Activated naive CD4-positive, alpha-beta T cell treated with anti-CD3 and anti-CD28 coated beads, Interleukin-2, amount 50 U/mL, for 16 hours (primary cell): ENCODE results near the gene SLC39A3.
"Not testable (repeated sequence)": the region's sequence is repeated elsewhere in the genome, so short reads cannot be mapped to it uniquely, and the experiment has no call there.

Experiments
- DNase-seq: peaks from one replicate; pipeline ENCODE4 v3.0.0-alpha.2; 2020

SLC39A3 gene

DNA sequence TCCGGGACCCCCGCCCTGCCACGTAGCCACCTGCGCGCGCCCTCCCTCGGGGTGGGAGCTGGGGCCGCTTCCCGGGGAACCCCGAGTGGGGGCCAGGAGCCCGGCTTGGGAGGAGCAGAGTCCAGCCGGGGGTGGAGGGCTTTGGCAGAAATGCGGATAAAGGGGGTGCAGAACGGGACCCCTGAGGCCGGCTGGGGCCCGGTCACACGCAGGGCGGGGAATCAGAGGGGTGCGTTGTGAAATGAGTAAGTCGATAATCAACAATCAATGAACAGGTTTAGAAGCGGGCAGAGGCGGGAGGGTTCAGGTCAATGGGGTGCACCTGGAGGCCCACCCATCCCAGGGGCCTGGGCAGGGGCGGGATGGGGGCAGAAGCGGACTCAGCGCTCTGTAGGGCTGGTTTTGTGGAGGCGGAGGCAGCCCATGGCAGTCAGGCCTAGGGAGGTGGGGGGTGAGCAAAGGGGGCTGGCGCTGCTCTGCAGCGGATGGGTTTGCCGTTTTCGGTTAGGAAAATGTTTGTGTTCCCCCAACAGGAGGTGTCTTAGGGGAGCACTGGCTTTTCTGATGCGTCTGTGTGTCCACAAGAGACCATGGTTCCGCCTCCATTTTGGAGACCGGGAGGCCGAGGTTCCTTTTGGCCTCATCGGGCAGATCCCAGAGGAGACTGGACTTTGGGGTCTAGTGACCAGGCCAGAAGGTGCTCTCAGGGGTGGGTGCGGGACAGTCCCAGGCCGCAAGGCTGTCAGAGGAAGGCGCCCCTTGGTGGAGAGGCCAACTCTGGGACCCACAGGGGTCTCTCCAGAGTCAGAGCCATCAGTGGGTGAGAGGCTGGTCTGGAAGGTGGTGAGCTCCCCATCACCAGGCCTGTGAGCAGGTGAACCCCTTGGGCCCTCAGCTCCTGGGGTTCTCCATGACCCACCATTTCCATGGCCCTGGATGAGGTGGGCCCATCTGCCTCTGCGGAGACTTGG, 18.0 kb downstream of the SLC39A3 start:
- no peak for DNase-seq

DNA sequence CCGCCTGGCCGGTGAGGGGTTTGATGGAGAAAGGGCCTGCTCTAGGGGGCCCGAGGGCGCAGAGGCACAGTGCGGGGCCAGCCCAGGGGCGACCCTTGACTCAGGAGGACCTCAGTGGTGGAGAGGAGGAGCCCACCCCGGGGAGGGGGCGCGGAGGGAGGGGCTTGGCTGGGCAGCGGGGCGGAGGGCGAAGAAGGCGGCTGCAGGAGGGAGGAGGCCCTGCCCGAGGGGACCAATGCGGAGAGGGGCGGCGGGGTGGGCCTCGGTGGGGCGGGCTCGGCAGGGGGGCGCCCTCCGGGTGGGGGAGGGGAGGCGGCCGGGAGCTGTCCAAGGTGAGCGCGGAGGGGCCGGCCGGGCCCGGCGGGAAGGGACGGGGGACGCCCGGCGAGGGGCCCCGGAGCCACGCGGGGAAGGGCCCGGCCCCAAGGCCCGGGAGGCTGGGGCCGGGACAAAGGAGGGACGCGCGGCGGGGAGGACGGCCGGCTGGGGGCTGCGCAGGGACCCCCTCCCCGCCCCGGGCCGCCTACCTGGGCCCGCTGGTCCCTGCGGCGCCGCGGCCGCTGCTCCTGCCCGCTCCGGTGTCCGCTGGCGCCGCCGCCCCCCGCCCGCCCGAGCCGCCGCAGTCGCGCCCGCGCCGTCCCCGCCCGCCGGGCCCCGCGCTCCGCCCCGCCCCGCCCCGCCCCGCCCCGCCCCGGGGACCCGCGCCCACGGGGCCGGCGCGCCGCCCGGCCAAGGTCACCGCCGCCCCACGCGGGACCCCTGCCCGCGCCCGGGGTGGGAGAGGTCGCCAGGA, 18.8 kb downstream of the SLC39A3 start, which contains the start of gene DIRAS1:
Gene DIRAS1, minus strand, starts transcription at position 596 of the 793 bp plus-strand sequence. CDS start 3,566 bp downstream, outside the sequence.
- DNase-seq, result no peak

DNA sequence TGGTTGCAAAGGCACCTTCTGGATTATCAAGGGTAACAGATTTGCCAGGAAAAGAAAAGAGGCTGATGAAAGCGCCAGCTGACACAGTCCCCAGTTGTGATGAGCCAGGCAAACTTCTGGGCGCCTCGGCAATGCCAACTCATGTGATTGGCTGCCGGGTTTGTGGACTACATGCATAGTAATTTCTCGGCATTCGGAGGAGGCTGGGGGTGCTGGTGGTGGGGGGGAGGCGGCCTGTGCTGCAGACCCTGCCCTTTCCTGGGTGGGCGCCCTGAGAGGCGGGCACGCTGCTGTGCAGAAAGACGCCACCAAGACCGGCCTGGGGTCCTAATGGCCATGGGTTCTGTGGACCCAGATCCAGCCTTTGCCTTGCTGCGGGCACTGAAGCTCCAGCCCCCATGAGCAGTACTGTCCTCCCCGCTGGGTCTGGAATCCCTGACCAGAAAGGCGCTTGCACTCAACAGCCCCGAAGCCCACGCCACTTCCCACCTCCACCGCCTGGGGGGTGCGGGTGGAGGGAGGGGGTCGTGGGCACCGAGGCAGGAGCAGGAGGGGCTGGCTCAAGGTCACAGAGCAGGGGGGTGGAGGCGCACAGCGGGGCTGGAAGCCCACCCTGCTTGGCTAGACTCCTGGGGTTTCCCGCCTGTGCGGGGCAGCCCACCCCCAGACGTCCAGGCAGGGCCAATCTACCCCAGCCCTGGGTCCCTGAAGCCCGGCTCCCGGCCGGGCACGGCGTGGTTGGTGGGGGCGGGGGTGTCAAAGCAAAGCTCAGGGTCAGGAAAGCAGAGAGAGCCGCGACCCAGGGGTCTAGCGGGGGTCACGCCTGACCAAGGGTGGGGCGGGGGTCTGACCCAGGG, 19.7 kb downstream of the SLC39A3 start:
- no peak for DNase-seq

DNA sequence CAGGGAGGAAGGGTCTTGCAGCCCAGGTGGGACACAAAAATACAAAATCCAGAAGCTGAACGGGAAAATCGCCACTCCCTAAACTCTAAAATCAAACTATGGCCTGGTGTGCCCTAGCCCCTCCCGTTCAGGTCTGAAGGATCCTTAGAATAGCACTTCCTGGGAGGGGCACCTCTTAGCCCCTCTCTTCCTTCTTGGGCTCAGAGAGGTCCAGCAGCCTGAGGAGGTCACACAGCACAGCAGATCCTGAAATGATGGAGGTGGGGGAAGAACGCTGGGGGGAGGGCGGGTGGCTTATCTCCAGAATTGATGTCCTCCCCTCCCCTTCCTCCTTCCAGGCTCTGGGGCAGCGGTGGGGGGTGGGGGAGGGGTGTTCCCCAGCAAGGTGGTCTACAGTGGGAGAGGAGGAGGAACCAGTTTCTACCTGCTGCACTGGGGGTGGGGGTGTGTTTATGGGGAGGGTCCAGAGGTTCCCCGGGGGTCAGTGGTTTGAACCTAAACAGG, 20.5 kb downstream of the SLC39A3 start:
- no peak for DNase-seq

DNA sequence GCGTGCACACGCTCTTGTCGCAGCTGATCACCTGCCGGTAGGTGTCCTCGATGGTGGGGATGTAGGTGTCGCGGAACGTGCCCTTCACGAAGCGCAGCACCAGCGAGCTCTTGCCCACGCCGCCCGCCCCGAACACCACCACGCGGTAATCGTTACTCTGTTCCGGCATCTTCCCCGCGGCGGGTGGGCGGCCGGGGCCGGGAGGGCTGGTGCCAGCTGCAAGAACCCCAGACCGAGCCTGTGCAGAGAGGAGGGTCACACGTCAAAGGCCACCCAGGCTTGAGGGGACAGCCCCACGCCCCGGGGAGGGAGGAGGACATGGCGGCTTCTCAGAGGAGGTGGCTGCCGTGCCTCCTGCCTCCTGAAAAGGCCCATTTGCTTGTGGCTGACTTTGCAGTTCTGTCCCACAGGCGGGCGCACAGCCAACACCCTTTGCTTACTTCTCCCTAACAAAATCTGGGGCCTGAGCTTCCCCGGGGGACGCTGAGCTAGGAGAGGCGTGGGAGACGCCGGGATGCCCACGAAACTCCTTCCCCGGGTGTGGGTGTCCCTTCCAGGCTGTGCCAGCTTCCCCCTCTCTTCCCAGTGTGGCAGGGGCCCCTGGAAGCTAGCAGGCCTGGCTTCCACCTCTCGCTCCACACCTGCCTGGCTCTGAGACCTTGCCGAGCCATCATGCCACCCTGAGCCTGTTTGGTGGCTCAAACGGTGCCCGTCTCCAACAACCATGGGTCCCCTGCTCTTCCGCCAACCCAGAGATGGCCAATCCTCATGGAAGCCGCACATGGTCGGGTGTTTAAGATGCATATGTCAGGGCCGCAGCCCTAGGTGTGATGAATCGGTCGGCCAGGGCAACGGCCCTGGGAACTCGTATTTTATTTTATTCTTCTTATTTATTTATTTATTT, 21.9 kb downstream of the SLC39A3 start:
- DNase-seq, result no peak

DNA sequence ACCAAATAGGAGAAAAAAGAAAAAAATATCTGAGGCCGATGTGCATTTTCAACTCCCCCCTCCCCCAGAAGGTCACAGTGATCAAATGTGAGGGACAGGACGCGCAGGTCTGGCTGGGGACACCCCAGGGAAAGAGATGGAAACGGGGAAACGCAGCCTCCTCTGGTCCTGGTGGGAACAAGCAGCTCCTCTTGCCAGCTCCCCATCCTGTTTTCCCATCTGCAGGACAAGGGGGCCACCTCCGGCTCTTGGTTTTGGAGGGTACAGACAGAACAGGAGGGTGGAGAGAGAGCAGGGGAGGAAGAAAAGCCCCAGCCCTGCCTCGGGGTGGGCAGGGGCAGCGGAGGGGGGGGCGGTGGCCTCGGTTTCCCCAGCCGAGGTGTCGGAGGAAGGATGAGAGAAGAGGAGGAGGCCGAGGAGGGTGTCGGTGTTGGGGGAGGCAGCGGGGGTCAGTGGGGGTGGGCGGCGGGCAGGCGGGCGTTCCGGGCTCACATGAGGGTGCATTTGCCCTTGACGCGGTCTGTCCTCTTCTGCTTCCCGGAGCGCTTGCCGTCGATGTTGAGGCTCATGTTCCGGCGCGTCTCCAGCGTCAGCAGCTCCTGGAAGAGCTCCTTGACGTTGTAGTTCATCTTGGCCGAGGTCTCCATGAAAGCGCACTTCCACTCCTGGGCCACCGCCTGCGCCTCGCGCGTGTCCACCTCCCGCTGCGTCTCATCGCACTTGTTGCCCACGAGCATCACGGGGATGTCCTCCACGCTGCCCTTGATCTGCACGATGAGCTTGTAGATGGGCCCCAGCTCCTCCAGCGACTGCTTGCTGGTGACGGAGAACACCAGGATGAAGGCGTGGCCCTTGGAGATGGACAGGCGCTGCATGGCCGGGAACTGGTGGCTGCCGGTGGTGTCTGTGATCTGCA, 22.8 kb downstream of the SLC39A3 start:
- DNase-seq, result no peak

DNA sequence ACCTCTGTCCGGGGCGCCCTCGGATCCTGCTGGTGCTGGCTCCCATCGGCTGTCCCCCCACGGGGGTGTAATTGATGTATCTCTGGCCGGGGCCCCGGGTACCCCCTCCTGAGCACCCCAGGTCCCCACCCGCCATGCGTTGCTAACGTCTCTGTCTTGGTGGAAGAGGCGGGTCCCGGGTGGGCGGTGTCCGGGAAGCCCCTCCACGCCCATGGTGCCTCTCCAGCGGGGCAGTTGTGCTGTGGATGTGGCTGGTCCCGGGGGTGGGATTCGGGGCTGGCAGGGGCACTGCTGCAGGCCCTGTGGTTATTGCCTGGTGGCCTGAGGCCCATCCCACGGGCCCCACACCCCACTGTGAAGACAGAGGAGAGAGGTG, 23.6 kb downstream of the SLC39A3 start:
- DNase-seq, result no peak

DNA sequence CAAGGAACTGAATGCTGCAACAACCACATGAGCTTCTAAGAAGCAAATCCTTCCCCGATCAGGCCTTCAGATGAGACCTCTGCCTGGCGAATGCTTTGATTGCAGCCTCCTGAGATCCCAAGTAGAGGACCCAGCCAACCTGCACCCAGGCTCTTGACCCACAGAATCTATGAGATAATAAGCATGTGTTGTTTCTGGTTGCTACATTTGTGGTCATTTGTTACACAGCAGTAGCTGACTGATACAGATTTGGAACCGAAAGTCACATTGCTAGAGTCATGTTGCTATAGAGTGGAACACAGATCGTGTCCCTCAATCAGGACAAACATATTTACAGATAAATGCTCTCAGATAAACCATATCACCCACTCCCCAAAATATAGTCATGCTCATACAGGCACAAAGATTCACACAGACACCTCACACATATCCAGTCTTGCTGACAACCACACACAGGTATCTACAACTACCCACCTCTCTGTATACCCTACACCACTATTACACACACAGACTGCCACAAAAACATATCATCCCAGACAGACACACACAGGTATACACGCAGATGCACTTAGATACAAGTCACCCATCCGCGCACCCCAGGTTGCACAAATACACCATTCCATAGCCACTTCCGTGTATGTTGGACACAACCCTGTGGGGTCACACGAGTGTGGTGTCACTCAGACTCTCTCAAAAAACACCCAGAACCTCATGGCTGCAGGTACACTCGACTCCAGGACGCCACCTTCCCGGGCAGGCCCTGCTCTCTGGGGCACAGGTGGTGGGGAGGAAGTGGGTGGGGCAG, 24.1 kb downstream of the SLC39A3 start:
- DNase-seq, result no peak

DNA sequence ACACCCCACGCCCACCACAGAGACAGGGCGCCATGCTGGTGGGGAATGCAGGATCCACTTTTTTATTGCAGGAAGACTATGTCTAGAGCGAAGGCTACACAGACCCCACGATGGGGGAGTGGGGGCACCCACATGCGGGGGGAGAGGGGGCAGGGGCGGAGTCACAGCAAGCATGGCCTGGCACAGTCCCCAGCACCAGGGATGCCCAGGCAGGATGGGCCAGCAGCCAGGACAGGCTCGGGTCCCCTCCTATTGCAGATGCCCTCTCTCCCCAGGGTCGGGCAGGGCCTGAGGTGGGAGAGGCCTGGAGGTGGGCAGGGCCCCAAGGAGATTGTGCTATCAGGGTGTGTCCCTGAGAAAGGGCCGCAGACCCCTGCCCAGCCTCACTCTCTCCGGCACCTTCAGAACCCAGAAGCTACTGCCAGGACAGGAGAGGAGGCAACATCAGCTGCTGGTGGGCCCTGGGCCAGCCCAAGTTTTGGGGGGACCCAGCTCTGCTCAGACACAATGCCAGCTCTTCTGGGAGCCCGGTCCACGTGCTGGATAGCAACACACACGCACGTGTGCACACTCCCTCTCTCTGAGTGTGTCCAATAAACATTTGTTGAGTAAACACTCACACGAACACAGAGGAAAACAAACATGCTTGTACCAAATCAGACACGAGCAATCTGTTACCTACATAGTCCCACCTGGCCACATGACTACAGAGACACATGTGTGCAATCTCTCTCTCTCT, 25.1 kb downstream of the SLC39A3 start:
- no peak for DNase-seq

DNA sequence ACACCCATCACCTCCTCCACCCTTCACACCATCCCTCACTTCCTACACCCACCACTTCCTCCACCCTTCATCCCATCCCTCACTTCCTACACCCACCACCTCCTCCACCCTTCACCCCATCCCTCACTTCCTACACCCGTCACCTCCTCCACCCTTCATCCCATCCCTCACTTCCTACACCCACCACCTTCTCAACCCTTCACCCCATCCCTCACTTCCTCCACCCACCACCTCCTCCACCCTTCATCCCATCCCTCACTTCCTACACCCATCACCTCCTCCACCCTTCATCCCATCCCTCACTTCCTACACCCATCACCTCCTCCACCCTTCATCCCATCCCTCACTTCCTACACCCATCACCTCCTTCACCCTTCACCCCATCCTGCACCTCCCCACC, 25.7 kb downstream of the SLC39A3 start:
- DNase-seq, result not testable (repeated sequence)

DNA sequence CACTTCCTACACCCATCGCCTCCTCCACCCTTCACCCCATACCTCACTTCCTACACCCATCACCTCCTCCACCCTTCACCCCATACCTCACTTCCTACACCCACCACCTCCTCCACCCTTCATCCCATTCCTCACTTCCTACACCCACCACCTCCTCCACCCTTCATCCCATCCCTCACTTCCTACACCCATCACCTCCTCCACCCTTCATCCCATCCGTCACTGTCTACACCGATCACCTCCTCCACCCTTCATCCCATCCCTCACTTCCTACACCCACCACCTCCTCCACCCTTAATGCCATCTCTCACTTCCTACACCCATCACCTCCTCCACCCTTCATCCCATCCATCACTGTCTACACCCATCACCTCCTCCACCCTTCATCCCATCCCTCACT, 26.6 kb downstream of the SLC39A3 start:
- DNase-seq, result not testable (repeated sequence)

DNA sequence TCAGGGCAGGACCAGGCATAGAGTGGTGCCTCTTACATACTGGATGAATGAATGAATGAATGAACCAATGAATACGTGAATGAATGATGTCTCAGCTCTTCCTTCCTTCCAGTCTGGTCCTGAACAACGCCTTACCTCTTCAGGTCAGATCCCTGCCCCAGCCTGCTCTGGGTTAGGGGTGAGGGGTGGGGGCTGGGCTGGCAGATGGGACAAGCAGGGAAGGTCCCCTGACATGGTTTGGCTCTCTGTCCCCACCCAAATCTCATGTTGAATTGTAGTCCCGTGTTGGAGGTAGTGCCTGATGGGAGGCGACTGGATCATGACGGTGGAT, 28.0 kb downstream of the SLC39A3 start:
- DNase-seq, result no peak

DNA sequence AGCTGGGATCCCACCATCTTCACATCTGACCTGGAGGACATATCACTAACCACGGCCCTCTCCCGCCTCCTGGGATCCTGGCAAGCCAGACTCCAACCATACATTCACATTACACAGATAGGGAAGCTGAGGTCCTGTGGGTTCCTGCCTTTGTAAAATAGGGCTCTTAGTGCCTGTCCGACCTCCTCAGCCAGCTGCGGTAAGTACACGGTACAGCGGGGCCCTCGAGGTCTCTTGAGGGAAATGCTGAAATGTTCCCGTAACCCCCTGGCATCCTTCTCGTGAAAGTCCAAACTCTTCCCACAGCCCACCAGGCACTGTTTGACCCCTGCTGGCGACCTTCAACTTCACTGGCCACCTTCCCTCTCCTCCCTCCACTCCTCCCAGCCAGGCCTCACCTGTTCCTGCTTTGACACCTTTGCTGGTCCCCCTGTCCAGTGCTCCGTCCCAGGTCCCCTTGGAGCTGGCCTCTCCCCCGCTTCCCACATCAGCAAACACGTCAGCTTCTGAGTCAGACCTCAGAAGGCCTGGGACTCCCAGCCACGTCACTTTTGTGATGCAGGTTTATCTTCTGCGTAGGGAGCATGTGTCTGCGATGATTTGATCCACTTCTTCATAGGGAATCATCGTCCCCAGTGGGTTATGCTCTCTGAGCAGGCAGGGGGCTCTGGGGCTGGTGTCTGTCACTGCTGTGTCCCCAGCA, 28.5 kb downstream of the SLC39A3 start:
- no peak for DNase-seq

DNA sequence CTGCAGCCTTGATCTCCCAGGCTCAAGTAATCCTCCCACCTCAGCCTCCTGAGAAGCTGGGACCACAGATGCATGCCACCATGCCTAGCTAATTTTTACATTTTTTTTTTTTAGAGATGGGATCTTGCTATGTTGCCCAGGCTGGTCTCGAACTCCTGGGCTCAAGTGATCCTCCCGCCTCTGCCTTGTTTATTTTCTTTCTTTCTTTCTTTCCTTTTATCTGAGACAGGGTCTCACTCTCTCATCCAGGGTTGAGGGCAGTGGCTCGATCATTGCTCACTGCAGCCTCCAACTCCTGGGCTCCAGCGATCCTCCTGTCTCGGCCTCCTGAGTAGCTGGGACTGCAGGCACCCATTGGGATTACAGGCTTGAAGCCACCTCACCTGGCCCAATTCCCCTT, 33.6 kb downstream of the SLC39A3 start:
- DNase-seq, result no peak

DNA sequence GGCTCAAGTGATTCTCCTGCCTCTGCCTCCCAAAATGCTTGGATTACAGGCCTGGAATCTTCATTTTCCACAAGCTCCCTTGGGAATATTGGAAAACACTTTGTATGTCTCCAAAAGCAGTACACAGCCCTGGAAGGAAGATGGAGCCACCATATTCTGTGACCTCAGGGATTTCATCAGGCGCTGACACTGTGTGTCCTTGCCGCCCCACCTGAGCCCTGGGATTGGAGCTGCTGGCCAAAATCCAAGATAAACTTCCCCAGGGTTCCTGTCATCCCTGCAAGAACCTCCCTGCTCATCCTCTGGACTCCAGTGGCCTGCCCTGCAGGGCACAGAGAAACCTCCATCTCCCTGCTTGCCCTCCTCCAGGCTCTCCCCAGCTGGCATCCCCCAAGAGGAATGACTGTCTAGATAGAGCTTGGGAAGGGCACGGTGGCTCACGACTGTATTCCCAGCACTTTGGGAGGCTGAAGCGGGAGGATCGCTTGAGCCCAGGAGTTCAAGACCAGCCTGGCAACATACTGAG, 36.1 kb downstream of the SLC39A3 start:
- DNase-seq, result no peak

DNA sequence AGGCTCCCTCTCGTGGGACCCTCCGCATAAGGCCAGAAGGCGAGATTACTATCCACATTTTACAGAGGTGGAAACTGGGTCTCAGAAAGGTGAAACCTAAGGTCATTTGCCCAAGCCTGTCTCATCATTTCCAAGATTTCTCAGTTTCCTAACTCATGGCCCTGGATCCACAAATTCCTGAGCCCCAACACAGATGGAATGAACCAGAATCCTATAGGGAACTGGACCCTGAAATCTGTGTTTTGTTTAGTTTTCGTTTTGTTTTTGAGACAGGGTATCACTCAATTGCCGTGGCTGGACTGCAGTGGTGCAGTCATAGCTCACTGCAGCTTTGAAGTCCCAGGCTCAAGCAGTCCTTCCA, 36.8 kb downstream of the SLC39A3 start:
- DNase-seq, result no peak

DNA sequence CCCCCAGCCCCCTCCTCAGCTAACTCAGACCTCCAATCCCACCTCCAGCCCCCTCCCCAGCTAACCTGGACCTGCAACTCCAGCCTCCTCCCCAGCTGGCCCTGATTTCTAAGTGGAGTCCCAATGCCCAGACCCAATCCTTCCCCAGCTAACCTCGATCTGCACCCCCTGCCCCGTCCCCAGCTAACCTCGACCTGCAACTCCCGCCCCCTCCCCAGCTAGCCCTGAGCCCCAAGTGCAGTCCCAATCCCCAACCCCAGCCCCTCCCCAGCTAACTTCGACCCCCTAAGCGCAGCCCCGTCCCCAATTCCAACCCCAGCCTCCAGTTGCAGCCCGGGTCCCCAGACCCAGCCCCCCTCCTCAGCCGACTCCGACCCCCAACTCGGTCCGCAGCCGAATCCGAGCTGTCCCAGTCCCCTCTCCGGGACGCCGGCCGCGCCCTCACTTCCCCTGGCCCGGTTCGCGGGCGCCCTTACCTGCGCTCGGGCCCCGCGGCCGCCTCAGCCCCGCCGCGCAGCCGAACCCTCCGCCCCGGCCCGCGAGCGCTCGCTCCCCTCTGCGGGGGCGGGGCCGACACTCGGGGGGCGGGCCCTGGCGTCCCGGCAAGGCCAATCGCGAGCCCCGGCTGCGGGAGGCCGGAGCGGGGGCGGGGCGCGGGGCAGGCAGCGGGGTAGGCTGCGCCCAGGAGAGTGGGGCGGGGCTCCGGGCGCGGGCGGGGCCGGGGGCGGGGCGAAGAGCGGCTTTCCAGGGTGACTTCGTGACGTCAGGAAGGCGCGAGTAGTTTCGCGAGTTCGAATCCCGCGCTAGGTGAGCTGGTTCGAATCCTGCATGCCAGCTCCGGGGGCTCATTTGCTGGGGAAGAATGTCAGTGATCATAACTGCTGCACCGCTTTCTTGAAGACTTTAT, 37.4 kb downstream of the SLC39A3 start, which contains the start of gene GNG7:
Gene GNG7, minus strand, starts transcription at position 525 of the 907 bp plus-strand sequence. CDS start 182,006 bp downstream, outside the sequence.
- DNase-seq, result peak; percentile 97
